Astrocyte (in vitro differentiated cells and primary cell): ENCODE data around the gene LRMDA.

ENCODE experiments used
- EZH2 ChIP-seq: IDR thresholded peaks from 2 replicates; pipeline ENCODE4 v1.6.1; 2012; ENCODE audit warnings: mild to moderate bottlenecking, low read length, inconsistent platforms; ENCODE audit not compliant: insufficient read depth
- TF ChIP-seq, protein P1 (sequence below): IDR thresholded peaks from 2 replicates; pipeline ENCODE4 v1.5.1; 2011; ENCODE audit warnings: low read depth, mild to moderate bottlenecking, inconsistent platforms, low read length, moderate library complexity; ENCODE audit not compliant: insufficient read depth

DNA sequence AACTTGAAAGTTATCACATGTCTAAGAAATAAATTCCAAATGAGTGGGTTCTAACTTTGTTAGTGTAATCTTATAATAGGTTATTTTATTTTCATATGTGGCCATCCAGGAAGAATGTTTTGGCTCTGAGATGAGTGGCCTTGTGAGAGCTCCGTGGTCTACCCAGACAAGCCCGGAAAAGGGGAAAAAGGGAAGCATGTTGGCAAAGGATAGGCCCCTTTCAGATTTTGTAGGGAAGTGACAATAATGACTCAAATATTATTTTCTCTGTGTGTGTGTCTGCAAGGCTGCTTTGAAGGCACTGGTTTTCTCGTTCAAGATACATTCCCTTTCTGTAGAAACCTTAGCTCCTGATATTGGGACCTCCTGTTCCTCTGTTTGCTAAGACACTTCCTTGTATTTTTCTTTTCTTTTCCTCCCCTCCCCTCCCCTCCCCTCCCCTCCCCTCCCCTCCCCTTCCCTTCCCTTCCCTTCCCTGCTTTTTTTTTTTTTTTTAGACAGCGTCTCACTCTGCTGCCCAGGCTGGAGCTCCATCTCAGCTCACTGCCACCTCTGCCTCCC lies 240.8 kb downstream of the LRMDA start:
- TF ChIP-seq, protein P1, sequence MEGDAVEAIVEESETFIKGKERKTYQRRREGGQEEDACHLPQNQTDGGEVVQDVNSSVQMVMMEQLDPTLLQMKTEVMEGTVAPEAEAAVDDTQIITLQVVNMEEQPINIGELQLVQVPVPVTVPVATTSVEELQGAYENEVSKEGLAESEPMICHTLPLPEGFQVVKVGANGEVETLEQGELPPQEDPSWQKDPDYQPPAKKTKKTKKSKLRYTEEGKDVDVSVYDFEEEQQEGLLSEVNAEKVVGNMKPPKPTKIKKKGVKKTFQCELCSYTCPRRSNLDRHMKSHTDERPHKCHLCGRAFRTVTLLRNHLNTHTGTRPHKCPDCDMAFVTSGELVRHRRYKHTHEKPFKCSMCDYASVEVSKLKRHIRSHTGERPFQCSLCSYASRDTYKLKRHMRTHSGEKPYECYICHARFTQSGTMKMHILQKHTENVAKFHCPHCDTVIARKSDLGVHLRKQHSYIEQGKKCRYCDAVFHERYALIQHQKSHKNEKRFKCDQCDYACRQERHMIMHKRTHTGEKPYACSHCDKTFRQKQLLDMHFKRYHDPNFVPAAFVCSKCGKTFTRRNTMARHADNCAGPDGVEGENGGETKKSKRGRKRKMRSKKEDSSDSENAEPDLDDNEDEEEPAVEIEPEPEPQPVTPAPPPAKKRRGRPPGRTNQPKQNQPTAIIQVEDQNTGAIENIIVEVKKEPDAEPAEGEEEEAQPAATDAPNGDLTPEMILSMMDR: no peak
- no peak for TF ChIP-seq EZH2
